Brain microvascular endothelial cell (primary cell): Measurements from ENCODE around the gene MSH5.
"Not testable (repeated sequence)": the region's sequence is repeated elsewhere in the genome, so short reads cannot be mapped to it uniquely, and the experiment has no call there.

Experiments used
- DNase-seq: peaks from one replicate; pipeline ENCODE4 v3.0.0-alpha.2; 2020
- H3K27ac ChIP-seq: fragments of 250-450 bp; sonication (Bioruptor Pico); 2 replicates; pipeline ENCODE4 v1.5.1; 2020; ENCODE audit warnings: mild to moderate bottlenecking, moderate library complexity
- H3K27me3 ChIP-seq: fragments of 250-450 bp; sonication (Bioruptor Pico); replicated peaks from 2 replicates; pipeline ENCODE4 v1.5.1; 2020; ENCODE audit warnings: mild to moderate bottlenecking
- H3K36me3 ChIP-seq: fragments of 250-450 bp; sonication (Bioruptor Pico); replicated peaks from 2 replicates; pipeline ENCODE4 v1.5.1; 2020; ENCODE audit warnings: mild to moderate bottlenecking
- H3K4me3 ChIP-seq: 2 replicates; pipeline ENCODE4 v1.5.1; 2011; ENCODE audit warnings: low read depth, mild to moderate bottlenecking, control low read depth, low read length, moderate library complexity
- in situ Hi-C: cut with HindIII; loops from 2 replicates; pipeline ENCODE4 v1.10.0; 2017; ENCODE audit warnings: low sequenced_read_pairs, low pct_ligation_motif_present
- TF ChIP-seq, protein P1 (sequence below): IDR thresholded peaks from 2 replicates; pipeline ENCODE4 v1.5.1; 2011; ENCODE audit warnings: low read depth, mild to moderate bottlenecking, moderate library complexity, low read length, control low read depth, inconsistent platforms; ENCODE audit errors: missing control alignments

Gene MSH5

DNA sequence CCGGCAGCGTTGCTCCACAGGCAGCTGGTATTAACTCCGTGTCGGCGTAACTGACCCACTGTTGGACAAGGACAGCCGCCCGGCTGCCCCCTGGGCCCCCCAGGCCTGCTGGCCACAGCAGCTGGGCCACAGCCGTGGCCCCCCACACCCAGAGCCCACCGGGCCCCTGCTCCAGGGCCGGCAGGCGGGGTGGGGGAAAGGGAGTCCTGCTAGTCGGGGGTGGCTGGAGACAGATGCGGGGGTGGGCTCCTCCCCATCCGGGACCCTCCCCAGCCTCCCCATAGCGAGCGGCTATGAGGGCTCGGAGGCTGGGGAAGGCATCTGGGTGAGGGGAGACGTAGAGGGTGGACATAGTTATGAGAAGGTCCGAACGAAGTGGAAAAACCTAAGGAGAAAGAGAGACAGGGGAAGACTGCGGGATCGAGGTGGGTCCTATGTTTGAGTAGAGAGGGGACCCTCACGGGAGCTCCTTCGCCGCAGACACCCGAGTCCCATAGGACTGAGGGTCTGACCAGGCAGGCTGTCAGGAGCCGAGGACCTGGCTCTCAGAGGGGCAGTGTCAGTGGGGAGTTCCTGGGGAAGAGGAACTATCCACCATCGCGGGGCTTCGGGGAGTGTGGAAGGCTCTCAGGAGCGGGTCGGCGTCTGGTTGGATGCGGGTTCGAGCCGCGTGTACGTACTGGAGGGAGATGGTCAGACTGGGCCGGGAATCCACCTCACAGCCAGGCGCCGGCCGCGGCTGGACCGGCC is 55.2 kb downstream of the MSH5 start:
- in situ Hi-C loops, result no loop called here
- no peak for DNase-seq
- Histone ChIP-seq H3K36me3 (peaks cover 20% of the 10 kb centered on the region), H3K4me3 (peak overlapping the region; percentile 90), H3K27me3 (no peaks in the 10 kb centered on the region), H3K27ac (peak overlapping the region; percentile 96)
- TF ChIP-seq, protein P1, sequence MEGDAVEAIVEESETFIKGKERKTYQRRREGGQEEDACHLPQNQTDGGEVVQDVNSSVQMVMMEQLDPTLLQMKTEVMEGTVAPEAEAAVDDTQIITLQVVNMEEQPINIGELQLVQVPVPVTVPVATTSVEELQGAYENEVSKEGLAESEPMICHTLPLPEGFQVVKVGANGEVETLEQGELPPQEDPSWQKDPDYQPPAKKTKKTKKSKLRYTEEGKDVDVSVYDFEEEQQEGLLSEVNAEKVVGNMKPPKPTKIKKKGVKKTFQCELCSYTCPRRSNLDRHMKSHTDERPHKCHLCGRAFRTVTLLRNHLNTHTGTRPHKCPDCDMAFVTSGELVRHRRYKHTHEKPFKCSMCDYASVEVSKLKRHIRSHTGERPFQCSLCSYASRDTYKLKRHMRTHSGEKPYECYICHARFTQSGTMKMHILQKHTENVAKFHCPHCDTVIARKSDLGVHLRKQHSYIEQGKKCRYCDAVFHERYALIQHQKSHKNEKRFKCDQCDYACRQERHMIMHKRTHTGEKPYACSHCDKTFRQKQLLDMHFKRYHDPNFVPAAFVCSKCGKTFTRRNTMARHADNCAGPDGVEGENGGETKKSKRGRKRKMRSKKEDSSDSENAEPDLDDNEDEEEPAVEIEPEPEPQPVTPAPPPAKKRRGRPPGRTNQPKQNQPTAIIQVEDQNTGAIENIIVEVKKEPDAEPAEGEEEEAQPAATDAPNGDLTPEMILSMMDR, result no peak

DNA sequence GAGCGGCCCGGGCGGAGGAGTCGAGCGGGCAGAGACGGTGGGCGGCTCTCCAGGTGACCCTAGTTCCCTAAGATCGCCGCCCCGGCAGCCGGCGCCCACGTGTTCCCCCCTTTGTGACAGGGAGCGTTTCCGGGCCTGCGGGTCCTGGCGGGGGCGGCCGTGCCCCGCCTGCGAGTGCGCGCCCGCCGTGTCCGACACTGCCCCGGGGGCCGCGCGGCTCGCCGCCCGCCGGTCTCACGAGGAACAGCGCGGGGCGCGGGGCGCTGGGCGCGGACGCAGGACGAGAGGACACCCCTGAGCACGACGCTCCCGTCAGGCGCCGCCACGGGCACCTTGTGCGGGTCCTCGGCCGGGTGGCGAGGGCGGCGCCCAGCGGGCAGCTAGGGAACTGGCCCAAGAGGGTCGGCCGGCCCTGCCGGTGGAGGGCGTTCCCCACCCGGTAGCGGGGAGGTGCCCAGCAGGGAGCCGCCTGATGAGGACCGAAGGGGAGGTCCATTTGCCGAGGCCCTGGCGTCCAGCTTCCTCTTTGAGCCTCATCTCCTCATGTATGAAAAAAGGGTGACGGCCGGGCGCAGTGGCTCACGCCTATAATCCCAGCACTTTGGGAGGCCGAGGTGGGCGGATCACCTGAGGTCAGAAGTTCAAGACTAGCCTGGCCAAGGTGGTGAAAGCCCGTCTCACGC is 56.0 kb downstream of the MSH5 start, which contains the start of gene VARS1:
Gene VARS1, minus strand, starts transcription at position 137 of the 683 bp plus-strand sequence. CDS start 535 bp downstream, outside the sequence.
- H3K36me3 ChIP-seq, result peaks cover 15% of the 10 kb centered on the region
- H3K4me3 ChIP-seq, result peak within 1 kb of the TSS; percentile 90
- peak; percentile 68 for DNase-seq
- H3K27ac ChIP-seq, result peak within 1 kb of the TSS; percentile 96
- in situ Hi-C loops, result no loop called here
- H3K27me3 ChIP-seq, result no peaks in the 10 kb centered on the region
- TF ChIP-seq, protein P1, result peak; percentile 71

DNA sequence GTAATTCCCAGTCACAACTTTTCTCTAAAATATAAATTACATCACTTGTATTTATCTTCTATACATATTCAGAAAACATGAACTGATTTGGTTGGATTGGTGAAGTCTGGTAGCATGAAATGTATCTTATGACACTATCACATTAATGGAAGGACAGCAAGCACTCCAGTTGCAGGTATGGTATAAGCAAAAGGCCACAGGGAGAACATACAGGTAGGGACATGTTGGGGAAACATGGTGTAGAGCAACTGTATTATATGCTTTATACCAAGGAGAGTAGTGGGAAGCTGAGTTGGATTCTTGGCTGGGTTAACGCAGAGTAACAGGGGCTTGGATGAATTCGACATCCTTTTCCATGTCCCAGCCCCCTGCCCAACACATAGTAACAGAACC is 57.2 kb downstream of the MSH5 start:
- DNase-seq, result no peak
- no peak overlapping the region for H3K4me3 ChIP-seq
- TF ChIP-seq, protein P1, result no peak
- H3K27ac ChIP-seq, result no peak overlapping the region
- H3K36me3 ChIP-seq, result peaks cover 5% of the 10 kb centered on the region
- in situ Hi-C loops, result no loop called here
- H3K27me3 ChIP-seq, result no peaks in the 10 kb centered on the region

DNA sequence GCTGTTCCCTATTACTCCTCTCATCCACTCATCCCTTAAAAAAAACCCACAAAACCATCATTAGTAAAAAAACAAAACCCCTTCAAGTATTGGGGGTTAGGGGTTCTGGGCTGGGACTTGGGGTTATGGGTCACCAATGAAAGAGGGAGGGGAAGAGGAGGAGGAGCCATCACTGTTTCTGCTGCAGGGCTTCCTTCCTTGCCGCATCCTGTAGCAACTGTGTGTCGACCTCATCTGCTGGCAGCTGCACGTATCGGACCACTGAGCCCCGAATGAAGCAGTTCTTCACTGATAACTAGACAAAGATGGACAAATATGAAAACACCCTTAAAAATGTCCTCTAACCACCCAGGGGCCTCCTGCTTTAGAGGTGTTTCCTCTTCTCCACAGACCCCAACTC is 57.8 kb downstream of the MSH5 start:
- Histone ChIP-seq H3K27me3 (no peaks in the 10 kb centered on the region), H3K4me3 (no peak overlapping the region), H3K27ac (no peak overlapping the region), H3K36me3 (peaks cover 2% of the 10 kb centered on the region)
- TF ChIP-seq, protein P1, result no peak
- in situ Hi-C loops, result no loop called here
- no peak for DNase-seq

DNA sequence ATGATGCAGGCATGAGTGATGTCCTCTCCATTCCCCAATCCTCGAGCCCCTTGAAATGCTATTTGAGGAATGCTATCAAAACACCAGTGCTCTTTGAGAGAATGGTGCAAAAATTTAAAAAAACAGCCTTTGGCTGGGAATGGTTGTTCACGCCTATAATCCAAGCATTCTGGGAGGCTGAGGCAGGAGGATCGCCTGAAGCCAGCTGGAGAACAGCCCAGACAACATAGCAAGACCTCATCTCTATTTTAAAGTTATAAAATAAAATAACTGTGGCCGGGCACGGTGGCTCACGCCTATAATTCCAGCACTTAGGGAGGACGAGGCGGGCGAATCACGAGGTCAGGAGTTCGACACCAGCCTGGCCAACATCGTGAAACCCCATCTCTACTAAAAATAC is 60.0 kb downstream of the MSH5 start:
- Histone ChIP-seq H3K4me3 (no peak overlapping the region), H3K36me3 (peaks cover 2% of the 10 kb centered on the region), H3K27ac (no peak overlapping the region), H3K27me3 (no peaks in the 10 kb centered on the region)
- TF ChIP-seq, protein P1, result no peak
- in situ Hi-C loops, result no loop called here
- DNase-seq, result no peak

DNA sequence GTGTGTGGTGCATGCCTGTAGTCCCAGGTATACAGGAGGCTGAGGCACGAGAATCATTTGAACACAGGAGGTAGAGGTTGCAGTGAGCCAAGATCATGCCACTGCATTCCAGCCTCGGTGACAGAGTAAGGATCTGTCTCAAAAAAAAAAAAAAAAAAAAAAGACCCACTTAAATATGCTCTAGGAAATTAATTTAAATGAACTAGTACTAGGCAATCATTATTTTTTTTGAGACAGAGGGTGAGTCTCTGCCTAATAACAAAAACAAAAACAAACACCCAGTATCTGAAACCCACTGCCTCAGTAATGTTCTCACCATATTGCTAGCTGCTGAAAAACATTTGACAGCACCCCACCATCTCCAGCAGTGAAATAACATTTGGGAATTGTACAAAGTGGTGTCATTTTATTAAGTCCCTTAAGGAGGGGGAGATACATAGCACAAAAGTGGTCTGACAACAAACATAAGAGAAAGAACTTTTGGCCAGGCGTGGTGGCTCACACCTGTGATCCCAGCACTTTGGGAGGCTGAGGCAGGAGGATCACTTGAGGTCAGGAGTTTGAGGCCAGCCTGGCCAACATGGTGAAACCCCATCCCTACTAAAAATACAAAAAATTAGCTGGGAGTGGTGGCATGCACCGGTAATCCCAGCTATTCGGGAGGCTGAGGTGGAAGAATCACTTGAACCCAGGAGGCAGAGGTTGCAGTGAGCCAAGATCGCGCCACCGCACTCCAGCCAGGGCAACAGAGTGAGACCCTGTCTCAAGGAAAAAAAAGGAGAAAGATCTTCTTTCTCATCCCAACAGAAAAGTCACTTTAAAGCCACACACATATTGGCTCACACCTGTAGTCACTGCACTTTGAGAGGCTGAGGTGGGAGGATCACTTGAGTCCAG is 61.5 kb downstream of the MSH5 start:
- H3K27me3 ChIP-seq, H3K4me3 ChIP-seq, DNase-seq, in situ Hi-C loops, H3K27ac ChIP-seq, H3K36me3 ChIP-seq: not testable (repeated sequence)
